Calu3 (cell line): Measurements from ENCODE around the gene PRKCA. TPM values are rescaled to one million over a fixed set of nuclear protein-coding genes. Genes with fewer than 3 reads are reported as not detected.

ENCODE experiments used
- BruUV-seq: library from RNA; stranded (reverse); fragments of 400-500 nt; replicated peaks from 2 replicates; lab custom pipeline; 2021; lab: Mats Ljungman, UMichigan
- CTCF ChIA-PET: fragments of 300-600 bp; sonication (Branson Sonifier 250); formaldehyde crosslinking; loops from one replicate; lab custom pipeline; 2022; ENCODE audit warnings: antibody characterized with exemption; lab: Charles Lee
- DNase-seq: peaks from one replicate; pipeline ENCODE4 v3.0.0; 2022
- H3K27ac Mint-ChIP-seq: one replicate; pipeline ENCODE4 v1.8.0; 2022; ENCODE audit warnings: mixed read lengths; ENCODE audit not compliant: unreplicated experiment
- H3K27me3 Mint-ChIP-seq: one replicate; pipeline ENCODE4 v1.8.0; 2022; ENCODE audit warnings: mixed read lengths; ENCODE audit not compliant: unreplicated experiment
- H3K36me3 Mint-ChIP-seq: one replicate; pipeline ENCODE4 v1.8.0; 2022; ENCODE audit warnings: mild to moderate bottlenecking, moderate library complexity, mixed read lengths; ENCODE audit not compliant: insufficient read depth, unreplicated experiment
- H3K4me1 Mint-ChIP-seq: one replicate; pipeline ENCODE4 v1.8.0; 2022; ENCODE audit warnings: mild to moderate bottlenecking, low read depth, mixed read lengths; ENCODE audit not compliant: unreplicated experiment
- H3K4me3 Mint-ChIP-seq: one replicate; pipeline ENCODE4 v1.8.0; 2022; ENCODE audit warnings: mild to moderate bottlenecking, low read depth, moderate library complexity, mixed read lengths; ENCODE audit not compliant: unreplicated experiment
- H3K9me3 Mint-ChIP-seq: one replicate; pipeline ENCODE4 v1.8.0; 2022; ENCODE audit warnings: low read depth, mixed read lengths; ENCODE audit not compliant: unreplicated experiment
- intact Hi-C: fragments of 100-400 bp; cut with micrococcal nuclease; formaldehyde crosslinking; loops from one replicate; pipeline ENCODE4 v1.10.0; 2022; ENCODE audit not compliant: unreplicated experiment
- total RNA-seq: library from RNA; stranded (reverse); gene quantifications from 2 replicates; pipeline ENCODE4 v1.2.3, GENCODE V29; 2022
- TF ChIP-seq, protein P1 (sequence below): fragments of 200-600 bp; IDR thresholded peaks from one replicate; pipeline ENCODE4 v1.8.0; 2022; ENCODE audit warnings: antibody characterized with exemption; ENCODE audit not compliant: unreplicated experiment

PRKCA gene
- total RNA-seq, 1 experiment from 2014 or later = 126 TPM

DNA sequence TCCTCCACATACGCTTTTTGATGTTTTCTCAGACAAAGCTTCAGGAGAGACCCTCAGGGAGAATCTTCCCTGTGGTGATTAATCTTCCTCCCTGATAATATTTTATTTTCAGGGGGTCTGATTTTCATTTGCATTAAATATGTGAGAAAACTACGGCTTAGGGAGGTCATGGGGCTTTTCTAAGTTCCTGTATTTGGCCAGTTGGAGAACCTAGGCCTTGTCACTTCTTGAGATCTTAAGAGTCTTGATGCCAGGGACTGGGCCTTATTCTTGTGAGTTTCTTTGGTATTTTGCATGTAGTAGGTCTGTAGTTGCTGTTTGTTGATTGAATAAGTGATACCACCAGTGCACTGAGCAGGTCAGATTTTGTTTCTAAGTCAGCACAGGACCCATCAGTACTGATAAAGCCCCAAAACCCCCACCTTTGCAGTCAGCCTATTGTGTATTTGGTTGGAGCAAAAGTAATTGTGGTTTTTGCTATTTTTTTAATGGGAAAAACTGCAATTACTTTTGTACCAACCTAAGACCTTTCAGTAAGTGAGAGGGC is 130.1 kb downstream of the PRKCA start:
- intact Hi-C loops = no loop called here
- TF ChIP-seq, protein P1, sequence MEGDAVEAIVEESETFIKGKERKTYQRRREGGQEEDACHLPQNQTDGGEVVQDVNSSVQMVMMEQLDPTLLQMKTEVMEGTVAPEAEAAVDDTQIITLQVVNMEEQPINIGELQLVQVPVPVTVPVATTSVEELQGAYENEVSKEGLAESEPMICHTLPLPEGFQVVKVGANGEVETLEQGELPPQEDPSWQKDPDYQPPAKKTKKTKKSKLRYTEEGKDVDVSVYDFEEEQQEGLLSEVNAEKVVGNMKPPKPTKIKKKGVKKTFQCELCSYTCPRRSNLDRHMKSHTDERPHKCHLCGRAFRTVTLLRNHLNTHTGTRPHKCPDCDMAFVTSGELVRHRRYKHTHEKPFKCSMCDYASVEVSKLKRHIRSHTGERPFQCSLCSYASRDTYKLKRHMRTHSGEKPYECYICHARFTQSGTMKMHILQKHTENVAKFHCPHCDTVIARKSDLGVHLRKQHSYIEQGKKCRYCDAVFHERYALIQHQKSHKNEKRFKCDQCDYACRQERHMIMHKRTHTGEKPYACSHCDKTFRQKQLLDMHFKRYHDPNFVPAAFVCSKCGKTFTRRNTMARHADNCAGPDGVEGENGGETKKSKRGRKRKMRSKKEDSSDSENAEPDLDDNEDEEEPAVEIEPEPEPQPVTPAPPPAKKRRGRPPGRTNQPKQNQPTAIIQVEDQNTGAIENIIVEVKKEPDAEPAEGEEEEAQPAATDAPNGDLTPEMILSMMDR = no peak
- Mint-ChIP-seq H3K27me3 (no peaks in the 10 kb centered on the region), H3K36me3 (no peaks in the 10 kb centered on the region), H3K4me3 (no peak overlapping the region), H3K9me3 (no peaks in the 10 kb centered on the region), H3K27ac (no peak overlapping the region), H3K4me1 (peaks cover 20% of the 10 kb centered on the region)
- DNase-seq = no peak
- CTCF ChIA-PET = interaction anchor here (1.3 kb wide), 1 partner anchor 8 kb away, joined by 8 read pairs; no protein-coding TSS in a partner anchor
- no TSS peak for BruUV-seq

DNA sequence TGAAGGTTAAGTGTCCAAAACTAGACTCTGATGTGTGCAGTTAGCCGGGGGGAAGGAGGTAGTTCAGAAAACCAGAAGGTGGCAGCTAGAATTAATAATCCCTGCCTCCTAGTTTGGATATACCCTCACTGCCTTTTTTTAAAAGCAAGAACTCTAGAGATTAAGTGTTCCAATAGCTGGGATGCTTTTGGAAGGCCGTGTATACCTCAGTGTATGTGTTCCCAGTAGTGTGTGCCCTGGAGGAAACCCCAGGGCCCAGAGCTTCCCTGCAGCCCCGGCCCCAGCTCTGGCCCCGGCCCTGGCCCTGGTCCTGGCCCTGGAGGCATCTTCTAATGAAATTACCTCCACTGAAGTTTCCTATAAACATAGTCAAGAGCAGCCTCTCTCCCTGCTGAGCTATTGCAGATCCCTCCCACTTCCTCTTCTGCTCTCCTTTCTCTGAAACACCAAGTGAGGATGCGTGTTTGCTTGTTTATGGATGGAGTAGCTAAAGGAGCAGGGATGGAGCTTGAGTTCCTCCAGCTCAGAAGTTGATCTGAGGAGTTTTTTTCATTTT is 130.7 kb downstream of the PRKCA start:
- H3K4me3 Mint-ChIP-seq = no peak overlapping the region
- no peaks in the 10 kb centered on the region for H3K27me3 Mint-ChIP-seq
- BruUV-seq = no TSS peak
- H3K4me1 Mint-ChIP-seq = peaks cover 14% of the 10 kb centered on the region
- no peak for DNase-seq
- CTCF ChIA-PET = interaction anchor here (0.7 to 1.3 kb wide), 2 partner anchors 9 to 12 kb away, joined by 5 to 8 read pairs; no protein-coding TSS in a partner anchor
- H3K36me3 Mint-ChIP-seq = no peaks in the 10 kb centered on the region
- no peaks in the 10 kb centered on the region for H3K9me3 Mint-ChIP-seq
- TF ChIP-seq, protein P1 = no peak
- intact Hi-C loops = no loop called here
- no peak overlapping the region for H3K27ac Mint-ChIP-seq

DNA sequence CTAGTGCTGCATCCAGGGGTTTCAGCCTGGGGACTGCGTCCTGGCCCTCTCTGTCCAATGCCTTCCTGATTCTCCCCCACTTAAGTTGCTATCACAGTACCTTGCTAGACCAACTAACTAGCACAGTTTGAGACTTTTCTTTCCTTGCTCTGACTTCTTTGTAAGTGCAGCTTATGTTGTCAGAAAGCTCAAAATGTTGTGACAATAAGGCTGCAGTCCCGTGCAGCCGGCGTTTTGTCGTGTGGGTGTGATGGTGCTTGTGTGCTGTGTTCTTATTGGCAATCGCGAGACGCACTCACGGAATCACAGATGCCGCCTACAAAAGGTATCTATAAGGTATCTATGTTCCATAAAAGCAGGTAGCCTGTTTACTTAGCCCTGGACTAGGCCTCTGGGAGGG is 132.8 kb downstream of the PRKCA start:
- H3K4me1 Mint-ChIP-seq = peaks cover 13% of the 10 kb centered on the region
- CTCF ChIA-PET = no interaction called here

DNA sequence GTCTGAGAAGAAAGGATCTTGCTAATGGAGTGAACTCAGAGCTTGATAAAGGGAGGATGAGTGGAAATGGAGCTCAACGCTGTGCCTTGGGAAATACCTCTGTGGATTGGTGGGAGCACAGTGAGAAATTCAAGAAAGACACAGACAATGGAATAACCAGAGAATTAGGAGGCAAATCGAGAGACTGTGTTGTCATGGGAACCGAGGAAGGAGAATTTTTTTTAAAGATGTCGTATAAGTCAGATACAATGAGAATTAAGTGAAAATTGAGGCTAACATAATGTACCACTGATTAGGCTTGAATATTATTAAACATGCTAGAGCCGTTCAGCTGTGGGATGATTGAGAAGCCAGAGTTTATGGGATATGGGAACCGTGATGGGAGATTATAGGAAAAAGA is 134.2 kb downstream of the PRKCA start:
- TF ChIP-seq, protein P1 = no peak
- H3K4me1 Mint-ChIP-seq = peaks cover 8% of the 10 kb centered on the region
- H3K36me3 Mint-ChIP-seq = peaks cover under 1% of the 10 kb centered on the region
- CTCF ChIA-PET = interaction anchor here (0.6 to 0.8 kb wide), 3 partner anchors 9 to 63 kb away, joined by 3 read pairs; no protein-coding TSS in a partner anchor
- no peak overlapping the region for H3K4me3 Mint-ChIP-seq
- no peak overlapping the region for H3K27ac Mint-ChIP-seq
- no peaks in the 10 kb centered on the region for H3K27me3 Mint-ChIP-seq
- DNase-seq = no peak
- BruUV-seq = no TSS peak
- H3K9me3 Mint-ChIP-seq = no peaks in the 10 kb centered on the region
- intact Hi-C loops = no loop called here

More for the DNA sequence above, 132.8 kb downstream of the PRKCA start:
- Mint-ChIP-seq H3K9me3 (no peaks in the 10 kb centered on the region), H3K36me3 (no peaks in the 10 kb centered on the region), H3K27ac (no peak overlapping the region), H3K4me3 (no peak overlapping the region), H3K27me3 (no peaks in the 10 kb centered on the region)
- TF ChIP-seq, protein P1 = no peak
- no peak for DNase-seq
- intact Hi-C loops = no loop called here
- BruUV-seq = no TSS peak
